Activated CD8-positive, alpha-beta T cell treated with anti-CD3 and anti-CD28 coated beads for 36 hours (primary cell): ENCODE measurements around the gene PNMT. TPM values are rescaled to one million over a fixed set of nuclear protein-coding genes. Genes with fewer than 3 reads are reported as not detected.

Experiments
- ATAC-seq: fragments of 200-7000 bp; cut with Tn5 transposase; one replicate; pipeline ENCODE4 v1.10.0; 2021; ENCODE audit warnings: mild to moderate bottlenecking, moderate library complexity
- CTCF ChIA-PET: fragments of 350-600 bp; sonication (Branson Sonifier 250); formaldehyde crosslinking; loops from one replicate; lab custom pipeline; 2021; ENCODE audit warnings: antibody characterized with exemption; lab: Charles Lee
- POLR2A ChIA-PET: fragments of 350-600 bp; sonication (Branson Sonifier 250); formaldehyde crosslinking; loops from one replicate; lab custom pipeline; 2021; ENCODE audit warnings: antibody characterized with exemption; lab: Charles Lee
- DNase-seq: peaks from one replicate; pipeline ENCODE4 v3.0.0-alpha.2; 2020
- H3K27ac Mint-ChIP-seq: one replicate; pipeline ENCODE4 v1.8.0; 2021; ENCODE audit warnings: mild to moderate bottlenecking, mixed read lengths
- H3K27me3 Mint-ChIP-seq: one replicate; pipeline ENCODE4 v1.8.0; 2021; ENCODE audit warnings: mixed read lengths
- H3K36me3 Mint-ChIP-seq: one replicate; pipeline ENCODE4 v1.8.0; 2021; ENCODE audit warnings: low read depth, mixed read lengths
- H3K4me1 Mint-ChIP-seq: one replicate; pipeline ENCODE4 v1.8.0; 2021; ENCODE audit warnings: low read depth, mixed read lengths
- H3K4me3 Mint-ChIP-seq: one replicate; pipeline ENCODE4 v1.8.0; 2021; ENCODE audit warnings: mild to moderate bottlenecking, moderate library complexity, mixed read lengths
- H3K9me3 Mint-ChIP-seq: one replicate; pipeline ENCODE4 v1.8.0; 2021; ENCODE audit warnings: mixed read lengths
- intact Hi-C: fragments of 100-400 bp; cut with micrococcal nuclease; formaldehyde crosslinking; loops from one replicate; pipeline ENCODE4 v1.10.0; 2022
- total RNA-seq, 2 experiments: library from RNA; stranded (reverse); gene quantifications; one replicate each; pipeline ENCODE4 v1.2.3, GENCODE V29; 2021
- TF ChIP-seq, protein P1 (sequence below): fragments of 200-600 bp; IDR thresholded peaks from one replicate; pipeline ENCODE4 v1.8.0; 2022; ENCODE audit warnings: antibody characterized with exemption, mild to moderate bottlenecking

Gene PNMT
- total RNA-seq, 2 experiments from 2014 or later, result 0.40 TPM; not detected in 1

DNA sequence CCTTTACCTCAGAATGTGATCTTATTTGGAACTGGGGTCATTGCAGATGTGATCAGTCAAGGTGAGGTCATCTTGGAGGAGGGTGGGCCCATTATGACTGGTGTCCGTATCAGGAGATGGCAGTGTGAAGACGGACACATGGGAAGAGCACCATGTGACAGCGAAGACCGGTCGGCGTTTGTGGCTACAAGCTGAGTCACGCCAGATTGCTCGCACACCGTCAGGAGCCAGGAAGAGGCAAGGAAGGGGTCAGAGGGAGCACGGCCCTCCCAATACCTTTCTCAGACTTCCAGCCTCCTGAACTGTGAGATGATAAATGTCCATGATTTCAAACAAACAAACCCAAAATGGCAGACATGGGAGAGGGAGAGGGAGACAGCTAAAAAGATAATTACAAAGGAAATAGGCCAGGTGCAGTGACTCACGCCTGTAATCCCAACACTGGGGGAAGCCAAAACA, 18.1 kb upstream of the PNMT start:
- Mint-ChIP-seq H3K27ac (peak overlapping the region; percentile 49), H3K36me3 (peaks cover 5% of the 10 kb centered on the region), H3K4me3 (no peak overlapping the region), H3K4me1 (peaks cover 46% of the 10 kb centered on the region), H3K9me3 (no peaks in the 10 kb centered on the region), H3K27me3 (no peaks in the 10 kb centered on the region)
- ATAC-seq (no peak), DNase-seq (no peak)
- POLR2A ChIA-PET, result interaction anchor here (0.8 to 1.6 kb wide), 4 partner anchors 10 to 30 kb away, joined by 3 to 6 read pairs (median 4); no protein-coding TSS in a partner anchor
- TF ChIP-seq, protein P1, sequence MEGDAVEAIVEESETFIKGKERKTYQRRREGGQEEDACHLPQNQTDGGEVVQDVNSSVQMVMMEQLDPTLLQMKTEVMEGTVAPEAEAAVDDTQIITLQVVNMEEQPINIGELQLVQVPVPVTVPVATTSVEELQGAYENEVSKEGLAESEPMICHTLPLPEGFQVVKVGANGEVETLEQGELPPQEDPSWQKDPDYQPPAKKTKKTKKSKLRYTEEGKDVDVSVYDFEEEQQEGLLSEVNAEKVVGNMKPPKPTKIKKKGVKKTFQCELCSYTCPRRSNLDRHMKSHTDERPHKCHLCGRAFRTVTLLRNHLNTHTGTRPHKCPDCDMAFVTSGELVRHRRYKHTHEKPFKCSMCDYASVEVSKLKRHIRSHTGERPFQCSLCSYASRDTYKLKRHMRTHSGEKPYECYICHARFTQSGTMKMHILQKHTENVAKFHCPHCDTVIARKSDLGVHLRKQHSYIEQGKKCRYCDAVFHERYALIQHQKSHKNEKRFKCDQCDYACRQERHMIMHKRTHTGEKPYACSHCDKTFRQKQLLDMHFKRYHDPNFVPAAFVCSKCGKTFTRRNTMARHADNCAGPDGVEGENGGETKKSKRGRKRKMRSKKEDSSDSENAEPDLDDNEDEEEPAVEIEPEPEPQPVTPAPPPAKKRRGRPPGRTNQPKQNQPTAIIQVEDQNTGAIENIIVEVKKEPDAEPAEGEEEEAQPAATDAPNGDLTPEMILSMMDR, result no peak
- intact Hi-C loops, result no loop called here
- CTCF ChIA-PET, result interaction anchor here (1.2 to 6.4 kb wide), 6 partner anchors 11 to 327 kb away, joined by 3 to 146 read pairs (median 30); partner anchors contain the start of genes MIEN1, PNMT, STARD3 and TCAP

DNA sequence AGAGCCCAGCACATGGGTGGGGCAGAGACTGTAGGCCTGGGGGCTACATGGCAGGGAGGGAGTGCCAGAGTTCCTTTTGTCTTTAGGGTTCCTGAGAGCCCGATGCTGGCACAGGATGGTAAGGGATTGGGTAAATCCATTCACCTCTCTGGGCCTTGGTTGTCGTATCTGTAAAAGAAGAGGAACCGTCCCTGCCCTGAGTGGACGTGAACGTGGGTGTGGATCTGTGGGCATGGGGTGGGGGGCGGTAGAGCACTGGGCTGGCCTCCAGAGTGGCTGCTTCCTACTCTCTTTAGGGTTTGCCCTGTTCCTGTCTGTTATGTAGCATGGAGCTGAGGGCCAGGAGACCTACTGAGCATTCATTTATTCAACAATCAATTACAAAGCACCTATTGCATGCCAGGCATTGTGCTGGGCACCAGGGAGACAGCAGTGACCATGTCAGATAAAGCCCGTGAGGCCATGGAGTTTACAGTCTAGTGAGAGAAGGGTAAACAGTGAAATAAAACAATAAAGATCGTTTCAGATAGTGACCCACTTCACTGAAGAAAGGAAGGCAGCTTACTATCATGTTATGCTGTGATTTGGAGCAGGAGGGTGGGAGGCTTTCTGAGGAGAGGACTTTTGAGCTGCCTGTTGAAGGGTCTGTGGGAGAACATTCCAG, 16.2 kb upstream of the PNMT start:
- Mint-ChIP-seq H3K4me1 (peaks cover 44% of the 10 kb centered on the region), H3K27me3 (no peaks in the 10 kb centered on the region), H3K36me3 (peaks cover 9% of the 10 kb centered on the region), H3K4me3 (no peak overlapping the region), H3K9me3 (no peaks in the 10 kb centered on the region), H3K27ac (peak overlapping the region; percentile 26)
- ATAC-seq (no peak), DNase-seq (no peak)
- POLR2A ChIA-PET, result interaction anchor here (1.0 to 1.3 kb wide), 3 partner anchors 14 to 23 kb away, joined by 3 to 6 read pairs (median 4); partner anchors contain the start of gene STARD3
- CTCF ChIA-PET, result interaction anchor here (1.5 to 6.4 kb wide), 8 partner anchors 7 to 79 kb away, joined by 6 to 146 read pairs (median 36); partner anchors contain the start of genes MIEN1, PNMT, STARD3 and TCAP
- intact Hi-C loops, result no loop called here
- TF ChIP-seq, protein P1, result no peak

DNA sequence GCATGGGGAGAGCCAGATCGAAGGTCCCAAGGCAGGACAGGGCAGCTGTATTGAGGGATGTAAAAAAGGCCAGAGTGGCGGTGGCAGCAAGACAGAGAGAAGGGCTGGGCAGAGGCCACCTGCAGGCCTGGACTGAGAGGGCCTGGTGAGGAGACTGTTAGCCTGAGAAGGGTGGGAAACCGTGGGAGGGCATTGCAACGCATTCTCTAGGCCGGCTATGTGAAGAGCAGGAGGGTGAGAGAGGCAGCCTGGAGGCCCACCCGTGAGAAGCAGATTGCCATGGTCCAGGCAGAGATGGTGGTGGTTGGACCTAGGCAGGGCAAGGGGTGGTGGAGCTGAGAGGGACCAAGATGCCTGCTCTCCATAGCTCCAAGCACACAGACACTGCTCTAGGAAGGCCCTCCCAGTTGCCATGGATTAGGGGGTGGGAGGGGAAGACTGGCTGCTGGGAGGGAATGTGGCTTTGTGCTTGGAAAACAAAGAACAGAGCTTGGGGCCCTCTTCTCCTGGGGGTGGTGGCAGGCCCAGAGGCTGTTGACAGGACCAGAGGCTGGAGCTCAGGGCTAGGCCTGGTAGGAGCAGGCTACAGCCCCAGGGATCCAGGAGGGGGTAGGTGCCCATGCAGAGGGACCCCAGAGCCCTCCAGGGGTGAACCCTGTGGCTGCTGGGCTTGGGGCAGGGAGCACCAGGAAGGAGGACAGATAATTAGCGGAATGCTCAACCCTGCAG, 15.5 kb upstream of the PNMT start:
- H3K4me1 Mint-ChIP-seq, result peaks cover 41% of the 10 kb centered on the region
- intact Hi-C loops, result no loop called here

DNA sequence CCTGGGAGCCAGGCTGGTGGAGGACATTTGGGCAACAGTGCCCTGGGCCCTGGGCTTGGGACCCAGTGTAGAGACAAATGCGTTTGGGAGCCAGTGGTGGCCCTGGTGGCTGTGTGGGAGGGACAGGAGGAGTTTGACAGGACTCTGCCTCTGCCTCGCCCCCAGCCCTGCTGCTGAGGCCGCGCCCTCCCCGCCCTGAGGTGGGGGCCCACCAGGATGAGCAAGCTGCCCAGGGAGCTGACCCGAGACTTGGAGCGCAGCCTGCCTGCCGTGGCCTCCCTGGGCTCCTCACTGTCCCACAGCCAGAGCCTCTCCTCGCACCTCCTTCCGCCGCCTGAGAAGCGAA, 15.0 kb upstream of the PNMT start:
- TF ChIP-seq, protein P1, result no peak
- H3K36me3 Mint-ChIP-seq, result peaks cover 9% of the 10 kb centered on the region
- POLR2A ChIA-PET, result interaction anchor here (0.6 to 1.2 kb wide), 3 partner anchors 14 to 26 kb away, joined by 3 to 4 read pairs (median 3); no protein-coding TSS in a partner anchor
- H3K4me3 Mint-ChIP-seq, result no peak overlapping the region
- H3K27me3 Mint-ChIP-seq, result no peaks in the 10 kb centered on the region
- no peak for ATAC-seq
- intact Hi-C loops, result no loop called here
- no peak overlapping the region for H3K27ac Mint-ChIP-seq
- DNase-seq, result no peak
- no peaks in the 10 kb centered on the region for H3K9me3 Mint-ChIP-seq
- CTCF ChIA-PET, result interaction anchor here (0.5 to 6.4 kb wide), 39 partner anchors 9 to 573 kb away, joined by 3 to 146 read pairs (median 4); partner anchors contain the start of genes MIEN1, PNMT, STARD3 and TCAP
- H3K4me1 Mint-ChIP-seq, result peaks cover 46% of the 10 kb centered on the region

More for the DNA sequence above, 15.5 kb upstream of the PNMT start:
- H3K36me3 Mint-ChIP-seq, result peaks cover 9% of the 10 kb centered on the region
- DNase-seq (no peak), ATAC-seq (no peak)
- TF ChIP-seq, protein P1, result no peak
- peak overlapping the region; percentile 26 for H3K27ac Mint-ChIP-seq
- H3K9me3 Mint-ChIP-seq, result no peaks in the 10 kb centered on the region
- H3K4me3 Mint-ChIP-seq, result no peak overlapping the region
- ChIA-PET CTCF (interaction anchor here (0.9 to 6.4 kb wide), 14 partner anchors 8 to 112 kb away, joined by 3 to 146 read pairs (median 14); partner anchors contain the start of genes MIEN1, PNMT, STARD3 and TCAP), POLR2A (interaction anchor here (0.6 to 1.0 kb wide), 5 partner anchors 13 to 55 kb away, joined by 3 to 6 read pairs (median 3); no protein-coding TSS in a partner anchor)
- H3K27me3 Mint-ChIP-seq, result no peaks in the 10 kb centered on the region
